ENCODE results near the gene ITPRIPL2.

ITPRIPL2 gene

DNA sequence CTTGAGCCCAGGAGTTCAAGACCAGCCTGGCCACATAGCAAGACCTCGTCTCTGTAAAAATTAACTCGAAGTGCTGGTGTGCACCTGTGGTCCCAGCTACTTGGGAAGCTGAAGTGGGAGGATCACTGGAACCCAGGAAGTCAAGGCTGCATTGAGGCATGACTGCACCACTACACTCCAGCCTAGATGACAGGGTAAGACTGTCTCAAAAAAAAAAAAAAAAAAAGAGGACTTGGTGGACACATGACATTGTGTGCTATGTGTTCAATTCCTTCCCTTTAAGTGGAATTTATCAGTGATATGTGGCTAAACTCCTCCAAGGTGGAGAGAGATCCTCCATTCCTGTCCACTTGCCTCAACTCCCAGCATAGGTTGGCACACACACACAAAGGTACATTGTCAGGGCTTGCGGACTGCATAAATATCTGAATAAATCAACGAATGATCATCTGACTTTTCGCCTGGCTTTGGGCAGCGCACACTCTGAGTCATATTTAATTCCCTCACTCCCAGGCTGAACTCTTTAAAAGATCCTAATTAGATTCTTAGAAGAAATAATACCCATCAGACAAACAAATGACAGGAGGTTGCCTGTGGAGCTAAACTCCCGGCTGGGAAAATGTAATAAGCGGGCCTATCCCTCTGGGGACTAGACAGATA is 29.3 kb downstream of the ITPRIPL2 start:
- no peak for DNase-seq (ENCODE audit: low read depth)

DNA sequence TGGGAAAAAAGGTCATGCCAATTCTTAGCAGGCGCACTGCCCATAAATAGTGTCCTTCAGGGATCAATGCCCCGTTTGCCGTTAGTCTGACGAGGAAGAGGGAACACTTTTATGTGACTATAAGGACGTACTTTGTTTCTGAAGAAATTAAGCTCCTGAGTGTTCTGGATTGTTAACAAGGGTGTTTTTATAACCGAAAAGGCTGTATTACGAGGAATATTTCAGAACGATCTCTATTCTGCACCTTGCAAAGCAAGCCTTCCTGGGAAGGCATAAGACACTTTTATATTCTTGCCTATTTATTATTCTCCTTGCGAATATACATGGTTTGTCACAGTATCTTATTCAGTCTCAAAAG is 29.8 kb downstream of the ITPRIPL2 start:
- no peak for DNase-seq (ENCODE audit: low read depth)

DNA sequence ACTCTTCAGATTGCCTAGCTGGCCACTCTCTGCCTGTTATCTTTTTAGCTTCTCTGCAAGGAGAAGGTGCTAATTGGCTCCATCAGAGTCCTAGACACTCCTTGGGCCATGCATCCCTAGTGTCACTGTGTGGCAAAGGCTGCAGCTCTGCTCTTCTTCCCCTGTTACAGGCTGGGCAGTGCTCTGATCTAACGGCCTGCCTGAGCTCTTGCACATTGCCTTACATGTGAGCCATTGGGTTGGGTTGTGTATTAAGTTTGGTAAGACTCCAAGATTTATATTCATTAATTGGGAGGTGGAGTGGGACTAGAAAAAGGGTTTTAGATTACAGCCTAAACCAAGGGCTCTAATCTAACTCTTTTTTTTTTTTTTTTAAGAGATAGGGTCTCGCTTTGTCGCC is 31.2 kb downstream of the ITPRIPL2 start:
- no peak for DNase-seq (ENCODE audit: low read depth)

- DNase-seq (ENCODE audit: low read depth) = no peak
Measured at GRCh38 chr16:19147126-19147525, 33.4 kb downstream of the ITPRIPL2 start.

DNA sequence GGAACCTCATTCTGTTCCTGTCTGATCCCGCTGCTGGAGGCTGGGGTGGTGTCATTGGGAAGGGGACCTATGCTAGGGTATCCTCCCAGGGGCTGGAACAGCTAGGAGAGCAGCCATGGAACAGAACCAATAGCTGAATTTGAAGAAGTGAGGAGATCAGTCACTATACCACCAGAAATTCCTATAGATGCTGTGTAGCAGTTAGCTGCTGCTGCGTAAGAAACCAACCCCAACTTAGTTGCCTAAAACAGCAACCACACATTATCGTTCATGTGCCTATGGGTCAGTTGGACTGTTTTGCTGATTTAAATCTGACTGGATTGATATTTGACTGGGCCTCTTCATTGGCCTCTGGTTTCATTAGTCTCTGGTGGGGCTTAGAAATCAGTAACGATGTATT is 33.9 kb downstream of the ITPRIPL2 start:
- DNase-seq (ENCODE audit: low read depth) = no peak

DNA sequence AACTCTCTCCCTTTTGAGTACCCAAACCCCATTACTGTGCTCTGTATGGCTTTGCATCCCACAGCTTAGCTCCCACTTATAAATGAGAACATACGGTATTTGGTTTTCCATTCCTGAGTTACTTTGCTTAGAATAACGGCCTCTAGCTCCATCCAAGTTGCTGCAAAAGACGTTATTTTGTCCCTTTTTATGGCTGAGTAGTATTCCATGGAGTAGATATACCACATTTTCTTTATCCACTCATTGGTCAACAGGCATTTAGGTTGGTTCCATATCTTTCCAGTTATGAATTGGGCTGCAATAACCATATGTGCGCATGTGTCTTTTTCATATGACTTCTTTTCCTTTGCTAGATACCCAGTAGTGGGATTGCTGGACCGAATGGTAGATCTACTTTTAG is 34.4 kb downstream of the ITPRIPL2 start:
- DNase-seq (ENCODE audit: low read depth) = no peak

DNA sequence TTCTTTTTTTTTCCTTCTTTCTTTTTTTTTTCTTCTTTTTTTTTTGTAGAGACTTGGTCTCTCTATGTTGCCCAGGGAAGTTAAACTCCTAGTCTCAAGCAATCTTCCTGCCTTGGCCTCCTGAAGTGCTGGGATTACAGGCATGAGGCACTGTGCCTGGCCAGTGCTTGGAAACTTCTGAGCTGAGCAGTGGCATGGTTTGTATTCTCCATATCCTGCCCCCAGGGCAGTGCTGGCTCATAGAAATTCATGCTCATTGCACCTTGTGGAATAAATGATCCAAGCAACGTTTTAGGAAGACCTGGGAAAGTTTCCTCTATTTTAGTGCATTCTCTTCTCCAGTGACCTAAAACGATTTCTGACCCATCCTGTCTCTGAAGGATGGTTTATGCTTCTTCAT is 37.5 kb downstream of the ITPRIPL2 start:
- DNase-seq (ENCODE audit: low read depth) = no peak

GRCh38 chr16:19152042-19152441 is 38.3 kb downstream of the ITPRIPL2 start:
- DNase-seq (ENCODE audit: low read depth) = no peak

DNA sequence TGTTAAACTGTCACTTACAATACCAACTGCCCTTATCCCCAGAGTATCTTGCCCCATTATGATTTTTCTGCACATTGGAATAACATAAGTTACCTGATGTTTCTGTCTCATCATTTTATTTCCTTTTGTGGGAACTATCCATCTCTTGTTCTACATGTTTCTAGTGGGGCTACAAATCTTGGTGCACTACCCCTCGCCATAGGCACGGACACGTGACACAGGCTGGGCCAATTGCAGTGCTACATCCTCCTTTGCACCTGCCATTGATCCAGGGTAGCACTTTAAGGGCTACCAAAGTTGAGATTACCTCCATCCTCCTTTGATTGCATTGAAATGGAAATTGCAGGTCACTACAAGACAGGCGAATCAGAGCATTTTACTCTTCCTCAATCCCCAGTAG is 40.1 kb downstream of the ITPRIPL2 start:
- no peak for DNase-seq (ENCODE audit: low read depth)

DNA sequence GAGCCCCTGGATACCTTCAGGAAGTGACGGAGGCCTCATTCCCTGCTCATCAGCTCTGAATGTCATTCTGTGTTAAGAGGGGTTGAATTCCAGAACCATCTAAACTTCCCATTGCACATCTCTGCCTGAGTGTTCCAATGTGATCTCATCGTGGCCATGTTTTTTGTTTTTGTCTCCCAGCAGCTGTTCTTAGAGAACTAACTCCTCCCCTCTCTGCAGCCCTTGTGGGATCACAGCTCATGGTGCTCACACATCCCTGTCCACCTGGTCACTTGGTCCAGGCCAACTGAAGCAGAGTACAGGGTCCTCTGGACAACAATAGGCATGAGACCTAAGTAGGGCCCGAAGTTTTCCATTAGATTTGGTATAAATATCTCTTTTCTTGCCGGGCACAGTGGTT is 48.3 kb downstream of the ITPRIPL2 start:
- no peak for DNase-seq (ENCODE audit: low read depth)

- DNase-seq (ENCODE audit: low read depth) = no peak
Measured at GRCh38 chr16:19163215-19163614, 49.5 kb downstream of the ITPRIPL2 start.

DNA sequence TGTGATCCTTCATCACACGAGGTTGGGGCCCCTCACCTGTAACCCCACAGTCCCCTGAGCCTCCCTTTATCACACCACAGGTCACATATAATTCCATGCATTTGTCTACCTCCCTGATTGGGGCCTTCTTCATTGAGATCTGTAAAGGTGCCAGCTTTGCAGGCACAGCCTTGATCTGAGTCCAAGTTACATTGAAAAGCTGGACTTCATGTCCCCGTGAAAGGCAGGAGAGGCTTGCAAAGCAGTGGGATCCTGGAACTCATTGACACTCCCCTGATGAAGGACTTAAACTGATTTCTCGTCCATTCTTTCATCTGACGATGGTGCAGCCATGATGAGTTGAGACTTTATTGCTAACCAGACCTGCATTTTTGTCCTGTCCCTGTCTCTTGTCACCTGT is 50.5 kb downstream of the ITPRIPL2 start:
- DNase-seq (ENCODE audit: low read depth) = no peak

GRCh38 chr16:19165101-19165500 is 51.3 kb downstream of the ITPRIPL2 start:
- DNase-seq (ENCODE audit: low read depth) = no peak

DNA sequence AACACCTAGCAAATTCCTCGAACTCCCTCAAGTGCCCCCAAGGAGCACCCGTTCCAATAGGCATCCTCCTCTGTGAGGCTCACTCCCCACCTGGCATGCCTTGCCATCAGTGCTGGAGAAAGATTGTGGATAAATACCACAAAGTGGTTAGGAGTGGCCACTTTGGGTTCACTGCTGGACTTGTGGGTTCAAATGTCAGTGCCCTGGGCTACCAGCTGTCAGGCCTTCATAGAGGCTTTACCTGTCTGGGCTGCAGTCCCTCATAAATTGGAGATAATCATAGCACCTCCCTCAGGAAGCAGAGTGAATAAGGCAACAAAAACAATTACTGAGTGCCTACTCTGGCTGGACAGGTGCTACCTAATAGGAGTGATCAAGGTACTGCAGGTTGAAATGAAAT is 52.7 kb downstream of the ITPRIPL2 start:
- no peak for DNase-seq (ENCODE audit: low read depth)

DNA sequence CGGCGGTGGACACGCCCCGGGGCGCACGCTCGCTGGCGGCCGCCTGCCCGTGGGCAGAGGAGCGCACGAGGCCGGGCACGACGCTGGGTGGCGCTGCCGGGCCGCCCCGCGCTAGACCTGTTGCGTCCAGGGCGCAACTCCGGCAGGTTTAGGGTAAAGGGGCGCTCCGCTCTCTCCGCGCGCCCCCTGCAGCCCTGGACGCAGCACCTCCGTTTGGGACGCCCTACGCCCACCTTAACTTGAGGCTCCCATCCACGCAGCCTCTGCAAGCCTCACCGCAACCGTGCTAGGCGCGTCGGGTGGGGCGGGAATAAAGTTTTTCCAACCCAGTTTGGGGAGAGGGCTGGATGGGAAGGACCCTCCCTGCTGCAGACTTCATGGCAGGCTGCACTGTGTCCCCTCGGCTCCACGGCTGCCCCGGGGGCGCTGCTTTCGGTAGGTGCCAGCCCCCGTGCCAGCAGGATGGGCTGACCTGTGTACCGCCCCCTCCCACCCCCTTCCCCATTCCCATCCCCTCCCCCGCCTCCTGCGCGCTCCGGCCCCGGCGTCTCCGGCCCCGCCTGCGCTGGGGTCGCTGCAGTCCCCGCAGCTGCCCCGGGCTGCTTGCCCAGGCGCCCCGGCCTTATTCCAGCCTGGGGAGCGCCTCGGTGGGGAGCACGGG is 54.1 kb downstream of the ITPRIPL2 start, which contains the start of gene SYT17:
TSS of gene SYT17 (plus strand) at position 531 of the 661 bp plus-strand sequence. CDS start 407 bp downstream, outside the sequence.
- peak; percentile 36 for DNase-seq (ENCODE audit: low read depth)

- no peak for DNase-seq (ENCODE audit: low read depth)
Measured at GRCh38 chr16:19168371-19169081, 54.8 kb downstream of the ITPRIPL2 start.

DNA sequence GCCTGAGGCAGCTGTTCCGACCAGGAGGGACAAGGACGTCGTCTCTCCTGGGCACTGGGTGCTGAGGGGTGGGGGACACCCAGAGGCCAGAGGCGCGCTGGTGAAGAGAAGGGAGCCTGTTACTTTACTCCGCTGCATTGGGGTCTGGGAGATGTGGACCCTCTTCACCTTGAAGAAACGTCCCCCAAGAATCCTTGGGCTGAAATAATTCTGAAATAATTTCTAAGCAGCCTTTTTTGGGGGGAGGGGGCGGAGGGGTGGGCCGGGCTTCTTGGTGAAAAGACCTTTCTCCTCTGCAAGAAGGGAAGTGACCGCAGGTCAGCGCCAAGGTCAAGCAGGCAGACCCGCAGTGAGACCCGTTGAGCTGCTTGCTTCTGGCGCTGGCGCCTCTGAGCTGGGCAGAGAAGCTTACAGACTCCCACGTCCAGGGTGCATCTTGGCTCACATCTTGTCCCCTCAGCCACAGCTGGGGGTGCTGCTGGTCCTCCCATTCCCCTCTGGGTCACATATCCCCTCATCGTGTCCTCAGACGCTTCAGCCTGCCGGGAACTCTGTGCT is 55.4 kb downstream of the ITPRIPL2 start:
- DNase-seq (ENCODE audit: low read depth) = no peak

GRCh38 chr16:19170043-19170655 is 56.4 kb downstream of the ITPRIPL2 start:
- no peak for DNase-seq (ENCODE audit: low read depth)

Measured in fibroblast of gingiva (primary cell).